Activated CD4-positive, alpha-beta T cell treated with anti-CD3 and anti-CD28 coated beads for 1 hour (primary cell): ENCODE measurements around the gene CACNA2D1.
"Not testable (repeated sequence)": the region's sequence is repeated elsewhere in the genome, so short reads cannot be mapped to it uniquely, and the experiment has no call there.

Source experiments
- DNase-seq: peaks from one replicate; pipeline ENCODE4 v3.0.0-alpha.2; 2020

CACNA2D1 gene

GRCh38 chr7:82021036-82021435 lies 422.5 kb downstream of the CACNA2D1 start:
- DNase-seq: no peak

- no peak for DNase-seq
Measured at GRCh38 chr7:82019551-82020475, 423.8 kb downstream of the CACNA2D1 start.

DNA sequence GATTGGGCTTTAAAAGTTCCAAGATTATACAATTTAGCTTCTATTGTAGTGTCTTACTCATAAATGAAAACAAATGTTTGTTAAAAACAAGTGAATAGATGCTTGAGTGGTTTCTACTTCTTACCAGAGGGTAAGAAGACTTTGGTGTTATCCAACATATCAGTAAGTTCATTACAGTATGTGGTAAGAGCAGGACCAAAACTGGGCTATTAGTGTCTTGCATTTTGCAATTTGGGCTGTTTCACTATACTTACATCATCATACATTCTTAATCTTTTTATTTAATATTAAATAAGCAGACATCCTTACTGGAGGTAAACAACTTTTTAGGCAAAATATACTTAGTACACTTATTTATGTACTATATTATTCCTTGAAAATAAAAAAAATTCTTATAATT lies 425.4 kb downstream of the CACNA2D1 start:
- no peak for DNase-seq

- DNase-seq: no peak
Measured at GRCh38 chr7:82017334-82017943, 426.1 kb downstream of the CACNA2D1 start.

DNA sequence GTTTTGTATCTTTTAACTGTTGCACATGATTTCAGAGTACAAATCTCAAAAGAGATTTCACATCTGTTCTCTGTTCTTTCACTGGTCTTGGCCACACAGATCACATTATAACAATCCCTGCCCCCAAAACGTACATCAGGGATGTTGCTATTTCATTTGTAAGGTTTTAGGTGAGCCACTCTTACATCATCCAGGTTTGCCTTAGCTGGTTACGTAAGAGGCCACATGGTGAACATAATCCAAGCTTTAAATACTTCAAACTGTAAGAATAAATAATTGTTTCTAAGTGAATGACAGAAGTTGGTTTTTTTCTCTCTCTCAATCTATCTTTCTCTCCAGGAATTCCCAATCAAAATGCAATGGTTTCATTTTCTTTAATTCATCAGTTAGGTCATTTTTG lies 427.8 kb downstream of the CACNA2D1 start:
- no peak for DNase-seq

GRCh38 chr7:82014574-82014973 lies 429.0 kb downstream of the CACNA2D1 start:
- DNase-seq: not testable (repeated sequence)

DNA sequence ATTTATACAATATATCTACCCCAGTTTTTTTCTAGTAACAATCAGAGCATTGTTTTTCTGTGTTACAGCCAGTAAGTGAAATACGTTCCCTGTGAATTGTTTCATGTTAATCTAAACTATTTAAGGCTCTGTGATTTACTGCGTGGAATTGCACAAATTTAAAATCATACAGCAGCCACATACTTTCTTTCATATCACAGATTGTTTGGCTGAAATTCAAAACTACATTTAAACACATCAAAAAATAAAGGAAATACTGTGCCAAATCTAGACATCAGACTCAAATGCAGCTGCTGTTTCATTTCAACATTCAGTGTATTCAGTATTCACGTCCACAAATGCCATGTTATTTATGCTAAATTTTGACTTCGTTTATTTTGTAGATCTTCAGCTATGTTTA lies 431.1 kb downstream of the CACNA2D1 start:
- DNase-seq: no peak

- DNase-seq: no peak
Measured at GRCh38 chr7:82010416-82010815, 433.2 kb downstream of the CACNA2D1 start.

DNA sequence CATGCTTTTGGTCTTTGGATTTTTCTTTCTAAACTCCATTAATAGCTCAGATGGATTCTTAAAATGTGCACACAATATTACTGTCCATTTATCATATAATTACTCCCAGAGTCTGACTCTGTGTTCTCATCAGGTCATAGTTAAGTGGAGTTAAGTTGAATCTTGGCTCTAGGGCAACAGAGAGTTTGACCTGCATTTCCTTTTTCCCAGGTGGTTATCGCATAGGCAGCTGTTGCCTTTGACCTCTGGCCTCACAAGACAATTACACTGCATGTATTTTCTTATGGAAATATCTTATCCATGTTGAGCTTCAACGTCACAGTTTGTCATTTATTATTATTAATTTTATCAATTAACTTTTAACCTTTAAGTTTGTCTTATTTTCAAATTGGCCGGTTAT lies 436.3 kb downstream of the CACNA2D1 start:
- no peak for DNase-seq

GRCh38 chr7:82005056-82005455 lies 438.5 kb downstream of the CACNA2D1 start:
- DNase-seq: no peak

GRCh38 chr7:81993186-81993585 lies 450.4 kb downstream of the CACNA2D1 start:
- DNase-seq: no peak

DNA sequence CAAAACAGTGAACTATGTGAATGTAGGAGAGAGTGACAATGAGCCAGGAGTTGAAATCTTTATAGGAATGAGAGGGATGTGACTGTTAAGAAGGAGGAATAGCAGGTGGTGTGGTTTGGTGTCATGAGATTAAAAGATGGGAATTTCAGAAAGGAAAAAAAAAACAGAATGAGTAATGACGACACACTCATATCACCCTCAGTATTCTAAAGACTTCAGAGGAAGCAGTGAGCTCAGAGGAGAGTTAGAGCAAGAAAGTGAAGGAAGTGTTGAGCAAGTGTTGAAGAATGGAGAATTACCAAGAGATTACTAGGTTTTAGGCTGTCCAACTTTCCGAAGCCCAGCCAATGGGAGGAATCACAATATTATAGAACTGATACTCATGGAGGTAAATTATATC lies 453.2 kb downstream of the CACNA2D1 start:
- DNase-seq: no peak

DNA sequence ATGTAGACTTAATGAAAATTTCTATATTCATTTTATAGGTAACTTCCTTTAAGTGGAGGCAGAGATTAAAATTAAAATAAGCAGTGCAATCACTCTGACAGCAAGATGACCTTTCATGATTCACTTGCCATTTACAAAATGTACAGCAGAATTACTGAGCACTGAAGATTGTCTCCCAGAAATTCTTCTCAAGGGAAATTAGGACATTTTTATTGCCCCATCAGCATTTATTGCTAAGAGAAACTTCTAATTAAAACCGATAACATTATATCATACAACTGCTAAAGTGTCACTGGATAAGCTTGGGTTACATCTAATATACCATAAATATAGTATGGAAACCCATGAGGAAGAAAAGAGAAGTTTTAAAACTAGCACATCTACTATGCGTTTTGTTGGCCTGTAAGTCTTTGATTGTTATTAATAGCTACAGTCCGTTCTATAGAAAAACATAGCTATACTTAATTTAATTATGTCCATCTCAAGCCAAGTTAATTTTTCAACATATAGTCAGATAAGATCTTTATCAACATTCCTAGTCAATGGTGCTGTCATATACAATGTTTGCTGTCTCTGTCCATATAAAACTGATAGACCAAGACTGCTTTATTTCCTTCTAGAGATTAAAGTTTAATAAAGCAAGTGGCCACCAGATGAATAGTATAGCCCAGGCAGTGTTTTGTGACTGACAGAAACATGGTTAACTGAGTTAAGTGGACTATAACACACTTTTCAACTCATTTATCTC lies 456.7 kb downstream of the CACNA2D1 start:
- DNase-seq: no peak

DNA sequence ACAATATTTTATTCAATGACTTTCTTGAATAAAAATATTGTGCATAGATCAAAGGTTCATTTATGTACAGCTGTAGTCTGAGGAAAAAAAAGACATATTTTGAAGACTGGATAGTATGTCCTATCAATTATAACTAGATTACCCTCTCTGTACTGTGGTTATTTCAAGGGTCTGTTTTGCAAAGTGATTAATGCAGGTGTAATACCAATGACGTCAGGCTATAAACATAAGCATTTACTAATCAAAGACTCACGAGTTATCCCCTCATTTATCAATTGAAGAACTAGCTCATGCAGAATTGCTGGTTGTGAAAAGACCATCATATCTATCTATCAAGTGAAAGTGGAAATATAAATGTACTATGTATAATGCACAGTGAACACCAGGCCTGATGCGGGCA lies 460.2 kb downstream of the CACNA2D1 start:
- DNase-seq: no peak

DNA sequence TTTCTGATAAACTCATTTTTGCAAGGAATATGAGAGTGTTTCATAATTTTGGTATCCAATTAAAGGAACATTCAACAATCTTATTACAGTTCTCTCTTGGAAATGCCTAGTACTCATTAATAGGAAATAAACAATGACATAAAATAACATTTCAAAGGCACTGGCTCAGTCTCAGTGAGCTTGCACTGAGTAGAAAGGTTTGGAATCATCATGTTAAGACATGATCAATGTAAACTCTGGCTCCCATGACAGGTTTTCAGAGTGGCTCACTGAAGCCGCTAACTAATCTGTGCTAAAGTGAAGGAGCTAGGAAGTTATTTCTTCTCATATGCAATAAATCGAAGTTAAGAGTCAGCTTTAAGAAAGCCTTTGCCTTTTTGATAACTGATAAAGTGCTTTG lies 470.5 kb downstream of the CACNA2D1 start:
- DNase-seq: no peak

- DNase-seq: no peak
Measured at GRCh38 chr7:81960026-81960425, 483.6 kb downstream of the CACNA2D1 start.

- DNase-seq: no peak
Measured at GRCh38 chr7:81957517-81957916, 486.1 kb downstream of the CACNA2D1 start.

DNA sequence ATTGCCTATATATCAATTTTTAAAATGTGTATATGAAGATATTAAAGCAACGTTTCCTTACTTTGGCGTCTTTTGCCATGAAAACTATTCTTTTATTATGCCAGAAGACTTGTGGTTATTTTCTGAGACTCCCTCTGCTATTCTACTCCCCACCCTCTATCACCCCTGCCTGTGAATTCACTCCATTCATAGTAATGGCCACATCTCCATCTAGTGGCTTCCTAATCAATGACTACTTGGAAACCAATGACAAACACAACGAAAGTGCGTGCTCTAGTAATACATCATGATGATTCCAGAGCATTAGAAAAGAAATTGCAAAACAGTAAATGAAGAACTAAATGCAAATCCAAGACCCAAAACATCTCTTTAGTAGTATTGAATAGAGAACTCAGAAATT lies 487.1 kb downstream of the CACNA2D1 start:
- DNase-seq: no peak

- no peak for DNase-seq
Measured at GRCh38 chr7:81949306-81949705, 494.3 kb downstream of the CACNA2D1 start.

- no peak for DNase-seq
Measured at GRCh38 chr7:81944058-81944457, 499.5 kb downstream of the CACNA2D1 start.

- no peak for DNase-seq
Measured at GRCh38 chr7:81937091-81937490, 506.5 kb downstream of the CACNA2D1 start.

DNA sequence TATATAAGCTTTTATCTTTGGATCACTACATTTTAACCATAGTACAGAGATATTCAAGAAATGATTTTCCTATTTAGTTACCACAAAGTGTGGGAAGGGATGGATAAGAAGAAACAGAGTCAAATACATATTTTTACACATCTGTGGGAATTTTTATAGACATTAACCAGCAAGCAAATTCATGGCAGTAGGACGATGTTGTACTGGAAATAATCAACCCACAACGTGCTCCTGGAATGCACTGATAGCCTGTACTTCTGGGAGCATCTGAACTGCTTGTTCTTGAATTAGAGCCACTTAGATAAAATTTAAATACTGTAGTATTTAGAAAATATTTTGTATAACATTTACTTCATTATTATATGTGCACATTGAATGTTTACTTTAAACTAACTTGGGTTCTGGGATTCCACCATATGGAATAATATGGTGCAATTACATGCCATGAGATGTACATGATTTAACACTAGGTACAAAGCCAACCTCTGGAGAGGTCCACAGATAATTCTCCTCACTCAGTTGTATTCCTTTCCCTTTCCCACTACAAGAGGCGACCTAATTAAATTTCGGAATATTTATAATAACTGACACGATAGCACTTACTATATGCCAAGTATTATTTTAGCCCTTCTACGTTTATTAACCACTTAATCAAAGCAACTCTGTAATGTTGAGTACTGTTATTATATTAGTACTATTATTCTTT lies 508.8 kb downstream of the CACNA2D1 start:
- DNase-seq: no peak

DNA sequence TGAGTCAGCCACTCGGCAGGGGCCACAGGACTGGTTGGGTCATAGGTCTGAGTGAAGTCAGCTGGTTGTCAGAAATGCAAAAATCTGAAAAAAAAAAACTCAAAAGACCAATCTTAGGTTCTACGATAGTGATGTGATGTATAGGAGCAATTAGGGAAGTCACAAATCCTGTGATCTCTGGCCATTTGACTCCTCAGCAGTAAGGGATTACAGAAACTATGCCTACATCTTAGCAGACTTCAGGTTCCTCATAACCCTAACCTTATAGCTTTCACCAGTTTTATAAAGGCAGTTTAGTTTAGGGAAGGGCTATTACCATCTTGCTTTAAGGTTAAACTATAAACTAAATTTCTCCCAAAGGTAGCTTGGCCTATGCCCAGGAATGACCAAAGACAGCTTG lies 510.6 kb downstream of the CACNA2D1 start:
- DNase-seq: no peak
